Uterus (tissue), 4 donors: ENCODE results near the gene ZNF532. TPM values are rescaled to one million over a fixed set of nuclear protein-coding genes. Genes with fewer than 3 reads are reported as not detected.

Experiments
- DNase-seq, 2 donors: peaks; one replicate each; pipeline ENCODE4 v3.0.0-alpha.2; 2019 to 2020
- H3K27ac ChIP-seq, 2 donors: fragments of 200-600 bp; sonication (generic); 1 replicate in 1 of 2; 2 replicates in 1 of 2; pipeline ENCODE4 v1.5.1; 2016 to 2018
- H3K27me3 ChIP-seq, 2 donors: fragments of 200-600 bp; sonication (generic); one replicate each; pipeline ENCODE4 v1.5.1; 2018 to 2019; ENCODE audit warnings: control low read depth in 1 of 2
- H3K36me3 ChIP-seq, 2 donors: fragments of 200-600 bp; sonication (generic); one replicate each; pipeline ENCODE4 v1.5.1; 2019; ENCODE audit warnings: control low read depth in 1 of 2
- H3K4me1 ChIP-seq, 2 donors: fragments of 200-600 bp; sonication (generic); one replicate each; pipeline ENCODE4 v1.5.1; 2018 to 2019; ENCODE audit warnings: control low read depth in 1 of 2
- H3K4me3 ChIP-seq, 2 donors: fragments of 200-600 bp; sonication (generic); 1 replicate in 1 of 2; 2 replicates in 1 of 2; pipeline ENCODE4 v1.5.1; 2018 to 2019; ENCODE audit warnings: mild to moderate bottlenecking in 1 of 2
- H3K9me3 ChIP-seq, 2 donors: fragments of 200-600 bp; sonication (generic); one replicate each; pipeline ENCODE4 v1.5.1; 2019; ENCODE audit warnings: control low read depth in 1 of 2
- CTCF ChIP-seq, 4 experiments: fragments of 200-600 bp in 2 of 4; fragments of 450-650 bp in 2 of 4; sonication (generic) in 2 of 4; IDR thresholded peaks; one replicate each; pipeline ENCODE4 v1.5.1; 2016 to 2019; ENCODE audit warnings: antibody characterized with exemption in 4 of 4, mild to moderate bottlenecking in 2 of 4, moderate library complexity in 1 of 4
- POLR2A ChIP-seq, 2 donors: fragments of 450-650 bp; IDR thresholded peaks; one replicate each; pipeline ENCODE4 v1.6.1; 2016; ENCODE audit warnings: antibody characterized with exemption in 2 of 2, mild to moderate bottlenecking in 1 of 2, moderate library complexity in 1 of 2
- intact Hi-C: fragments of 100-400 bp; cut with DNase I; formaldehyde crosslinking; loops from one replicate; pipeline ENCODE4 v1.15.1; 2023; ENCODE audit warnings: low total_unique reads
- total RNA-seq, 4 donors: library from RNA; depleted of rRNA in 3 of 4; stranded (reverse); fragments of >200 nt in 3 of 4; gene quantifications; one replicate each; pipeline versions ENCODE4 v1.1.0 to v1.2.4, GENCODE V29; 2014 to 2023
- donor health status: DM: yes; HTN: yes; CAD: no.

ZNF532 gene
- total RNA-seq, 4 donors from 2014 or later, result 32.4 to 174 (median 127) TPM

GRCh38 chr18:58858591-58859468 lies 5.8 kb upstream of the ZNF532 start:
- H3K4me1 ChIP-seq, result peaks cover 5 to 16% of the 10 kb centered on the region in 2 donors
- H3K4me3 ChIP-seq, result no peak overlapping the region
- no peak for TF ChIP-seq POLR2A (IDR thresholded peaks at IDR 0.05)
- TF ChIP-seq CTCF (IDR thresholded peaks at IDR 0.05), result no peak
- intact Hi-C loops, result no loop called here
- peak; percentile 43 to 47 for DNase-seq
- H3K27ac ChIP-seq, result peak overlapping the region; percentile 95 to 99
- H3K9me3 ChIP-seq, result no peaks in the 10 kb centered on the region
- no peaks in the 10 kb centered on the region for H3K27me3 ChIP-seq
- H3K36me3 ChIP-seq, result no peaks in the 10 kb centered on the region

GRCh38 chr18:58859907-58860306 lies 4.8 kb upstream of the ZNF532 start:
- peak overlapping the region in 1 of 2 donors; percentile 12 for H3K4me3 ChIP-seq
- intact Hi-C loops, result no loop called here
- no peak for TF ChIP-seq CTCF (IDR thresholded peaks at IDR 0.05)
- no peak for TF ChIP-seq POLR2A (IDR thresholded peaks at IDR 0.05)
- no peaks in the 10 kb centered on the region for H3K9me3 ChIP-seq
- H3K27me3 ChIP-seq, result no peaks in the 10 kb centered on the region
- H3K4me1 ChIP-seq, result peaks cover 5 to 16% of the 10 kb centered on the region in 2 donors
- no peak for DNase-seq
- peak overlapping the region; percentile 95 to 99 for H3K27ac ChIP-seq
- H3K36me3 ChIP-seq, result no peaks in the 10 kb centered on the region

GRCh38 chr18:58860747-58861231 lies 3.9 kb upstream of the ZNF532 start:
- TF ChIP-seq POLR2A (IDR thresholded peaks at IDR 0.05) (no peak), CTCF (IDR thresholded peaks at IDR 0.05) (no peak)
- Histone ChIP-seq H3K4me3 (peak overlapping the region; percentile 8 to 12), H3K27me3 (no peaks in the 10 kb centered on the region), H3K9me3 (no peaks in the 10 kb centered on the region), H3K27ac (peak overlapping the region; percentile 95 to 99), H3K4me1 (peaks cover 5 to 16% of the 10 kb centered on the region in 2 donors), H3K36me3 (no peaks in the 10 kb centered on the region)
- DNase-seq, result no peak
- intact Hi-C loops, result no loop called here

- no peak for DNase-seq
- TF ChIP-seq CTCF (IDR thresholded peaks at IDR 0.05), result no peak
- no peak for TF ChIP-seq POLR2A (IDR thresholded peaks at IDR 0.05)
- Histone ChIP-seq H3K9me3 (no peaks in the 10 kb centered on the region), H3K4me1 (peaks cover 5 to 16% of the 10 kb centered on the region in 2 donors), H3K36me3 (no peaks in the 10 kb centered on the region), H3K27ac (peak overlapping the region; percentile 95 to 99), H3K4me3 (peak overlapping the region in 1 of 2 donors; percentile 12), H3K27me3 (no peaks in the 10 kb centered on the region)
- intact Hi-C loops, result no loop called here
These were observed 3.3 kb upstream of the ZNF532 start for GRCh38 chr18:58861353-58861752.

GRCh38 chr18:58861861-58862301 lies 2.8 kb upstream of the ZNF532 start:
- intact Hi-C loops, result no loop called here
- H3K36me3 ChIP-seq, result no peaks in the 10 kb centered on the region

More at GRCh38 chr18:58861861-58862301, 2.8 kb upstream of the ZNF532 start:
- H3K4me3 ChIP-seq, result no peak overlapping the region
- H3K27ac ChIP-seq, result peak overlapping the region; percentile 95 to 99
- no peak for TF ChIP-seq POLR2A (IDR thresholded peaks at IDR 0.05)
- TF ChIP-seq CTCF (IDR thresholded peaks at IDR 0.05), result no peak
- DNase-seq, result no peak
- no peaks in the 10 kb centered on the region for H3K9me3 ChIP-seq
- peaks cover 5 to 16% of the 10 kb centered on the region in 2 donors for H3K4me1 ChIP-seq
- no peaks in the 10 kb centered on the region for H3K27me3 ChIP-seq
